ENCODE results near the gene ZNF718. TPM values are rescaled to one million over a fixed set of nuclear protein-coding genes. Genes with fewer than 3 reads are reported as not detected.
"Not testable (repeated sequence)": the region's sequence is repeated elsewhere in the genome, so short reads cannot be mapped to it uniquely, and the experiment has no call there.

The ZNF718 gene
- total RNA-seq, 4 donors from 2014 or later: 5.1 to 17.3 (median 8.5) TPM

DNA sequence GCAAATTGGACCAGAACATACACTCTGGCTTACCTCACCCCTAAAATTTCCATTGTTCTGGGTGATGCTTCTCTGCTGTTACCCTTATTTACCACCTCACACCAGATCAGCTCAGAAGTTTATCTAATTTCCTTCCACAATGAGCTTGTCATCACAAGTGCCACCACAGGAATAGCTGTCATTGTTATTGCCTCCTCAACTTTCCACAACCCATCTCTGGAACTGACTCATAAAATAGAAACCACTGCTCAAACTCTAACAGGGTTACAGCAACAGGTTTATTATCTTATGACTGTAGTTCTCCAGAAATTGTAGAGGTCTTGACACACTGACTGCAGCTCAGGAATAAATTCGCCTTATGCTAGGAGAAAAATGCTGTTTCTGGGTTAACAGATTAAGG is 52.7 kb downstream of the ZNF718 start:
- Histone ChIP-seq H3K4me3 (no peak overlapping the region), H3K9me3 (peaks cover 5 to 100% (median 11%) of the 10 kb centered on the region in 3 donors), H3K4me1 (no peaks in the 10 kb centered on the region), H3K27me3 (no peaks in the 10 kb centered on the region), H3K27ac (no peak overlapping the region), H3K36me3 (peaks cover 0 to 14% of the 10 kb centered on the region in 2 donors)
- no peak for TF ChIP-seq CTCF (IDR thresholded peaks at IDR 0.05)
- no peak for TF ChIP-seq POLR2AphosphoS5 (IDR thresholded peaks at IDR 0.05)
- TF ChIP-seq POLR2A (IDR thresholded peaks at IDR 0.05): no peak
- TF ChIP-seq EP300 (IDR thresholded peaks at IDR 0.05): no peak
- 7 to 50% methylated on average over 1 of the region's 1 CpG for WGBS, 2 donors (ENCODE audit: low coverage in 1 of 2)
- ATAC-seq: no peak

DNA sequence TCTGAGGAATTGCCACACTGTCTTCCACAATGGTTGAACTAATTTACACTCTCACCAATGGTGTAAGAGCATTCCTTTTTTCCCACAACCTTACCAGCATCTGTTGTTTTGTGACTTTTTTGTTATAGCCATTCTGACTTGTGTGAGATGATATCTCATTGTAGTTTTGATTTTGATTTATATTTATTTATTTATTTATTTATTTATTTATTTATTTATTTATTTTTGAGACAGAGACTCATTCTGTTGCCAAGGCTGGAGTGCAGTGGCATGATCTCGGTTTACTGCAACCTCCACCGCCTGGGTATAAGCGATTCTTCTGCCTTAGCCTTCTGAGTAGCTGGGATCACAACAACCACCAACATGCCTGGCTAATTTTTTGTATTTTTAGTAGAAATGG is 57.9 kb downstream of the ZNF718 start:
- not testable (repeated sequence) for H3K27me3 ChIP-seq, ATAC-seq, H3K4me3 ChIP-seq, H3K4me1 ChIP-seq, H3K27ac ChIP-seq
- peaks cover 0 to 13% of the 10 kb centered on the region in 2 donors for H3K36me3 ChIP-seq
- peaks cover 3 to 100% (median 5%) of the 10 kb centered on the region in 3 donors for H3K9me3 ChIP-seq
- WGBS, 2 donors (ENCODE audit: low coverage in 1 of 2): 97 to 100% methylated on average over 2 to 3 of the region's 3 CpGs

DNA sequence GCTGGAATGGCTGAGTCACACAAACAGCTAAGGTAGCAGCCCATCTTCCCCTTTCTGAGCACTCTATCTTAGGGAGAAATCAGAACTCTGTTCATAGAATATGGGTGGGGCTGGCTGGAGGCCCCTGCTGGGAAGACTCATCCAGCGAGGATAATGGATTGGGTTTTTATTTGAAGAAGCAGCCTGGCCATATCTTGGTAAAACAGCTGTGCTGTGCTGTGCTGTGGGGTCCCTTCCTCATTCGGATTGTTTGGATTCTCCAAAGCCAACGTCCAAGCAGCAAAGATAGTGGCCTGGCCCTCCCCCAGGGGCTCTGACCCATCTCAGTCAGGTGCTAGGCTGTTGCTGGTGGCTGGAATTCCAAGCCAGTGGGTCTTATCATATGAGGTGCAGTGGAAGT is 63.8 kb downstream of the ZNF718 start:
- Histone ChIP-seq H3K9me3 (peaks cover 0 to 64% (median 0%) of the 10 kb centered on the region in 3 donors), H3K4me3 (no peak overlapping the region), H3K27ac (no peak overlapping the region), H3K36me3 (peaks cover 0 to 15% of the 10 kb centered on the region in 2 donors), H3K4me1 (no peaks in the 10 kb centered on the region), H3K27me3 (no peaks in the 10 kb centered on the region)
- no peak for TF ChIP-seq POLR2AphosphoS5 (IDR thresholded peaks at IDR 0.05)
- no peak for TF ChIP-seq POLR2A (IDR thresholded peaks at IDR 0.05)
- no peak for TF ChIP-seq CTCF (IDR thresholded peaks at IDR 0.05)
- no peak for TF ChIP-seq EP300 (IDR thresholded peaks at IDR 0.05)
- no peak for ATAC-seq
- WGBS, 2 donors (ENCODE audit: low coverage in 1 of 2): 100% methylated on average over 1 of the region's 3 CpGs; no CpG with 5 or more reads in 1 of the 2 donors

- not testable (repeated sequence) for H3K27ac ChIP-seq, H3K27me3 ChIP-seq, H3K36me3 ChIP-seq, H3K4me1 ChIP-seq, ATAC-seq, H3K4me3 ChIP-seq
- 72 to 75% methylated on average over 3 of the region's 3 CpGs for WGBS, 2 donors (ENCODE audit: low coverage in 1 of 2)
- H3K9me3 ChIP-seq: peaks cover 0 to 20% (median 0%) of the 10 kb centered on the region in 3 donors
These were observed 70.9 kb downstream of the ZNF718 start for GRCh38 chr4:195159-195558.

DNA sequence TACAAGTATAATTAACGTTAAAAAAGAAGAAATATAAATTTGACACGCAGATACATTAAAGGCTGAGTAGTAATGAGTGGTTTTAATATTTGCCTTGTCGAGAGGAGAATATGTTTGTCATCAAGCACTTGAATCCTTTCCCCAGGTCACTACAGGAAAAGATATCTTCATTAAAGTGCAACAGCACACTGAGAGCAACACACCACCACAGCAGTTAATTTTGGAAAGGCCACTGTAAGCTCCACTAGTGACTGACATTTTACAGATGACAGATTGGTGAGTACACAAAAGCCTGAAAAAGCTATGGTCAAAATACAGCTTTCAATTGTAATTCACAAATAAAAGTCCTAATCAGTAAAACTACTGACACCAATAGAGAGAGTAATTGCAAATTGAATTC is 76.6 kb downstream of the ZNF718 start:
- no peak overlapping the region for H3K27ac ChIP-seq
- ATAC-seq: no peak
- WGBS, 2 donors (ENCODE audit: low coverage in 1 of 2): 97 to 98% methylated on average over 3 of the region's 3 CpGs
- TF ChIP-seq CTCF (IDR thresholded peaks at IDR 0.05) (no peak), EP300 (IDR thresholded peaks at IDR 0.05) (no peak), POLR2AphosphoS5 (IDR thresholded peaks at IDR 0.05) (no peak), POLR2A (IDR thresholded peaks at IDR 0.05) (no peak)
- H3K4me3 ChIP-seq: no peak overlapping the region
- peaks cover 0 to 43% (median 0%) of the 10 kb centered on the region in 3 donors for H3K9me3 ChIP-seq
- H3K4me1 ChIP-seq: no peaks in the 10 kb centered on the region
- H3K27me3 ChIP-seq: no peaks in the 10 kb centered on the region
- peaks cover 0 to 42% of the 10 kb centered on the region in 2 donors for H3K36me3 ChIP-seq

DNA sequence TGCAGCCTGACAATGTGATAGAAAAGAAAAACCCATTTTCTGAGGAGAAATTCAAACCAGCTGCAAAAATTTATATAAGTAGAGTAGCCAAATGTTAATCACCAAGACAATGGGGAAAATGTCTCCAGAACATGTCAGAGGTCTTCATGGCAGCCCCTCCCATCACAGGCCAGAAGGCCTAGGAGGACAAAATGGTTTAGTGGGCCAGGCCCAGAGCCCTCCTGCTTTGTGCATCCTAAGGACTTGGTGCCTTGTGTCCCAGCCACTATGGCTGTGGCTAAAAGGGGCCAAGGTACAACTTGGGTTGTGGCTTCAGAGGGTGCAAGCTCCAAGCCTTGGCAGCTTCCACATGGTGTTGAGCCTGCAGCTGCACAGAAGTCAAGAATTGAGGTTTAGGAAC is 78.5 kb downstream of the ZNF718 start:
- not testable (repeated sequence) for H3K27ac ChIP-seq, H3K27me3 ChIP-seq, H3K4me1 ChIP-seq, H3K4me3 ChIP-seq, ATAC-seq
- H3K9me3 ChIP-seq: peaks cover 0 to 43% (median 0%) of the 10 kb centered on the region in 3 donors
- H3K36me3 ChIP-seq: peaks cover 0 to 42% of the 10 kb centered on the region in 2 donors

Measured in gastroesophageal sphincter (tissue), 4 donors.